ENCODE data around the gene EML1. TPM values are rescaled to one million over a fixed set of nuclear protein-coding genes. Genes with fewer than 3 reads are reported as not detected.

Gene EML1
- total RNA-seq, 6 experiments from 2014 or later = 3.3 to 6.8 (median 4.5) TPM

DNA sequence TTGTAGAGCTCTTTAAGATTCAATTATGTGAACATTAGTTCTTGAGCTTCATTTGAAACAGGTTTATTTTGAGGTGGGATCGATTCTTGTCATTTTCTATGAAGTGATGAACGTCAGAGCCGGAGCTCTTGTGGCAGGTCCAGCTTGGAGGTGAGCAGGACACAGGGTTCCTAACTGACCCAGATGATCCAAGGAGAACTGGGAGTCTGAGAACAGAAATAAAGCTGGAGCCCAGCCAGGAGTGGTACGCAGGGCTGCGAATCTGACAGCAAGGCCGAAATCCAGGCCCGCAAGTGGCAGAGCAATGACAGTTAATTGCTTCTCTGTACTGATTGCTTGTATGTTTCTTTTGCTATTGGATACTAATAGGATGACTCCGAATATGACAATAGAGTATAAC, 46.5 kb downstream of the EML1 start:
- TF ChIP-seq, protein P1, sequence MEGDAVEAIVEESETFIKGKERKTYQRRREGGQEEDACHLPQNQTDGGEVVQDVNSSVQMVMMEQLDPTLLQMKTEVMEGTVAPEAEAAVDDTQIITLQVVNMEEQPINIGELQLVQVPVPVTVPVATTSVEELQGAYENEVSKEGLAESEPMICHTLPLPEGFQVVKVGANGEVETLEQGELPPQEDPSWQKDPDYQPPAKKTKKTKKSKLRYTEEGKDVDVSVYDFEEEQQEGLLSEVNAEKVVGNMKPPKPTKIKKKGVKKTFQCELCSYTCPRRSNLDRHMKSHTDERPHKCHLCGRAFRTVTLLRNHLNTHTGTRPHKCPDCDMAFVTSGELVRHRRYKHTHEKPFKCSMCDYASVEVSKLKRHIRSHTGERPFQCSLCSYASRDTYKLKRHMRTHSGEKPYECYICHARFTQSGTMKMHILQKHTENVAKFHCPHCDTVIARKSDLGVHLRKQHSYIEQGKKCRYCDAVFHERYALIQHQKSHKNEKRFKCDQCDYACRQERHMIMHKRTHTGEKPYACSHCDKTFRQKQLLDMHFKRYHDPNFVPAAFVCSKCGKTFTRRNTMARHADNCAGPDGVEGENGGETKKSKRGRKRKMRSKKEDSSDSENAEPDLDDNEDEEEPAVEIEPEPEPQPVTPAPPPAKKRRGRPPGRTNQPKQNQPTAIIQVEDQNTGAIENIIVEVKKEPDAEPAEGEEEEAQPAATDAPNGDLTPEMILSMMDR (IDR thresholded peaks at IDR 0.05) = no peak
- TF ChIP-seq POLR2A (IDR thresholded peaks at IDR 0.05) = no peak
- Histone ChIP-seq H3K9me3 (no peaks in the 10 kb centered on the region), H3K36me3 (no peaks in the 10 kb centered on the region), H3K27ac (no peak overlapping the region), H3K4me3 (no peak overlapping the region), H3K27me3 (no peaks in the 10 kb centered on the region), H3K4me1 (no peaks in the 10 kb centered on the region)
- ATAC-seq (no peak), DNase-seq (no peak)
- intact Hi-C loops (cut with DNase I) = no loop called here
- WGBS (ENCODE audit: insufficient coverage, low coverage, low lambda C conversion rate, missing lambda C conversion rate) = 76% methylated on average over 8 of the region's 8 CpGs

DNA sequence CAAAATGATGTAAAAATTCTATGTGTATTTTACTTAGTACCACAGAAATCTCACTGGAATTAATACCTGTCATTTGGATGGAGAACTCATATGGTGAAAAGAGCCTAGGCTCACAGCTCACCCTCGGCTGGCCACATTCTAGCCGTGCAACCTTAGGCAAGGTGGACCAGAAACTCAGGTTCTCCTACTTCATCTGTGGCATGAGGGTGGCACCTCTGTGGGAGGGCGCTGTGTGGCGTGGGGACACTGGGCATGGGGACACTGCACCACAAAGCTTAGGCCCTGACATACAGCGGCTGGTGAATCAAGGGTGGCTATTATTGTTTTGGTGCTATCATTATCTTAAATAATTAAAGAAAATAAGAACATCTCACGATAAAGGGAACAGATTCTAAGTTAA, 47.1 kb downstream of the EML1 start:
- no peak for ATAC-seq
- 90% methylated on average over 4 of the region's 6 CpGs for WGBS (ENCODE audit: insufficient coverage, low coverage, low lambda C conversion rate, missing lambda C conversion rate)

DNA sequence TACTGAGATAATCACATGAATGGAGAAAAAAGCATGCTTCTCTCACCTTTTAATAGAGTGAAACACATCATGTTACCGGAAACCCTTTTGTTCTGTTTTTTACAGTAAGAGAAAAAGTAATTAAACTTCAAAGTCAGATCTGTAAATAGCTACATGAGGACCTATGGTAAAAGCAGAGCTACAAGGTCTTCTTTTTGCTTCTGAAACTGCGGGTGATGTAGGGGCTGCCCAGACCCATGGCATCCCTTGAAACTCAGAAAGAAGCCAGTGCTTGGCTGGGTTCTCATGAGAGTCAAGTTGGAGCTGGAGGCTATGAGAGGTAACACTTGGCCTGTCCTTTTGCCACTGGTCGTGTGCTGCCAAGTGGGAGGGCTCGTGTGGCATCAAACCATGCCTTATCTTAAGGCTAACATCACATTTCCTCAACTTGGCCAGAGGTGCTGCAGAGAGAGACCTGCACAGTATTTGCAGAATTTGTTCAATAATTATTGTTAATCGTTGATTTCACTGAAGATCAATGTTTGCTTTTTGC, 47.6 kb downstream of the EML1 start:
- intact Hi-C loops (cut with DNase I) = no loop called here
- Histone ChIP-seq H3K9me3 (no peaks in the 10 kb centered on the region), H3K4me1 (no peaks in the 10 kb centered on the region), H3K4me3 (no peak overlapping the region), H3K36me3 (no peaks in the 10 kb centered on the region), H3K27me3 (no peaks in the 10 kb centered on the region), H3K27ac (no peak overlapping the region)
- DNase-seq = no peak
- 48% methylated on average over 4 of the region's 5 CpGs for WGBS (ENCODE audit: insufficient coverage, low coverage, low lambda C conversion rate, missing lambda C conversion rate)
- ATAC-seq = no peak
- TF ChIP-seq, protein P1 (IDR thresholded peaks at IDR 0.05) = no peak
- no peak for TF ChIP-seq POLR2A (IDR thresholded peaks at IDR 0.05)

More for the DNA sequence above, 47.1 kb downstream of the EML1 start:
- Histone ChIP-seq H3K9me3 (no peaks in the 10 kb centered on the region), H3K36me3 (no peaks in the 10 kb centered on the region), H3K27me3 (no peaks in the 10 kb centered on the region), H3K4me1 (no peaks in the 10 kb centered on the region), H3K4me3 (no peak overlapping the region), H3K27ac (no peak overlapping the region)
- DNase-seq = no peak
- no peak for TF ChIP-seq POLR2A (IDR thresholded peaks at IDR 0.05)
- TF ChIP-seq, protein P1 (IDR thresholded peaks at IDR 0.05) = no peak
- intact Hi-C loops (cut with DNase I) = no loop called here

DNA sequence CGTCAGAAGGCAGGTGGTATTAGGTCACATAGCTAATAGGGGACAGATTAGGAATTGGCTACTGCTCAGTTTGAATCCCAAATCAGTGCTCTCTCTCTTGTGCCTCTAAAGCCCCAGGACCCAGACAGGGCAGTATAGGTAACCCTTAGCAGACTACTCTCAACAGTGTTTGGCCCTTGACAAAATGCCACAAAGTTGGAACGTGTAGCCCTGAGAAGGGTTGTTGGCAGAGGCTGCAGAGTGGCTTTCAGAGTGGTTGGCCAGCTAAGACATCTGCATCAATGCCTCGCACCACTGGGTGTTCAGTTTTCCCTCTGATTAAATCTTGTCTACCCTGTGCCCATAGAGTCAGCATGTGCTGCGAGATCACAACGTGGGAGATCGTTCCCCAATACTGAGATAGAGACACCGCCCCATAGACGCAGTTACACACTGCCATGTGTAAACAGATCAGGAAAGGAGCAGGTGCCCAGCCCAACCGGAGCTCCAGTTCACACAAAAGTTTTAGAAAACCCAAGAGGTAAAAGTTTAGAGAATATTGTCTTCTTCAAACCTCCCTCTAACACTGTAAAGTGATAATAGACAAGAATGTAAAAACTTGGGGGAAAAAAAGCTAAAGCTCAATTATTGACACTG, 48.3 kb downstream of the EML1 start:
- no peaks in the 10 kb centered on the region for H3K27me3 ChIP-seq
- TF ChIP-seq, protein P1 (IDR thresholded peaks at IDR 0.05) = no peak
- TF ChIP-seq POLR2A (IDR thresholded peaks at IDR 0.05) = no peak
- H3K4me3 ChIP-seq = no peak overlapping the region
- no peaks in the 10 kb centered on the region for H3K9me3 ChIP-seq
- H3K4me1 ChIP-seq = no peaks in the 10 kb centered on the region
- H3K36me3 ChIP-seq = no peaks in the 10 kb centered on the region
- intact Hi-C loops (cut with DNase I) = no loop called here
- ATAC-seq (no peak), DNase-seq (no peak)
- 42% methylated on average over 7 of the region's 9 CpGs for WGBS (ENCODE audit: insufficient coverage, low coverage, low lambda C conversion rate, missing lambda C conversion rate)
- no peak overlapping the region for H3K27ac ChIP-seq

Measured in right lobe of liver (tissue), 6 donors.